Neural cell (in vitro differentiated cells): ENCODE results near the gene KCNQ2. TPM values are rescaled to one million over a fixed set of nuclear protein-coding genes. Genes with fewer than 3 reads are reported as not detected.

Experiments
- H2AFZ ChIP-seq: fragments of 200-600, 300-800 bp; sonication (generic), shearing (Covaris generic); 2 replicates; pipeline ENCODE4 v1.6.0; 2014; ENCODE audit warnings: low read depth, mild to moderate bottlenecking, antibody characterized with exemption, low read length, moderate library complexity
- H3F3A ChIP-seq: fragments of 200-600 bp; shearing (Covaris generic); 2 replicates; pipeline ENCODE4 v1.6.1; 2016; ENCODE audit warnings: mild to moderate bottlenecking, moderate library complexity, mixed read lengths, antibody characterized with exemption, low read length; ENCODE audit not compliant: insufficient read depth, poor library complexity, severe bottlenecking
- H3K27ac ChIP-seq: fragments of 200-600, 300-800 bp; sonication (generic), shearing (Covaris generic); 2 replicates; pipeline ENCODE4 v1.5.1; 2014; ENCODE audit warnings: mild to moderate bottlenecking, low read length, moderate library complexity
- H3K27me3 ChIP-seq: fragments of 300-800, 200-600 bp; sonication (generic), shearing (Covaris generic); 2 replicates; pipeline ENCODE4 v1.6.0; 2014; ENCODE audit warnings: mild to moderate bottlenecking, low read depth, low read length, moderate library complexity; ENCODE audit not compliant: insufficient read depth
- H3K36me3 ChIP-seq: fragments of 300-800, 200-600 bp; sonication (generic), shearing (Covaris generic); 2 replicates; pipeline ENCODE4 v1.5.1; 2014; ENCODE audit warnings: mild to moderate bottlenecking, antibody characterized with exemption, low read length, moderate library complexity; ENCODE audit not compliant: insufficient read depth
- H3K4me2 ChIP-seq: fragments of 300-800, 200-600 bp; sonication (generic), shearing (Covaris generic); 2 replicates; pipeline ENCODE4 v1.6.0; 2014; ENCODE audit warnings: mild to moderate bottlenecking, low read length
- H3K4me3 ChIP-seq: fragments of 300-800, 200-600 bp; sonication (generic), shearing (Covaris generic); 2 replicates; pipeline ENCODE4 v1.5.1; 2014; ENCODE audit warnings: mild to moderate bottlenecking, low read length, moderate library complexity
- H3K79me2 ChIP-seq: fragments of 200-600 bp; shearing (Covaris generic); replicated peaks from 2 replicates; pipeline ENCODE4 v1.6.0; 2014; ENCODE audit warnings: mild to moderate bottlenecking, low read length, moderate library complexity; ENCODE audit not compliant: insufficient read depth
- H3K9ac ChIP-seq: fragments of 300-800, 200-600 bp; sonication (generic), shearing (Covaris generic); 2 replicates; pipeline ENCODE4 v1.6.1; 2016; ENCODE audit warnings: mild to moderate bottlenecking, low read length, mixed read lengths
- H3K9me2 ChIP-seq: fragments of 200-600 bp; shearing (Covaris generic); 2 replicates; pipeline ENCODE4 v1.6.1; 2016; ENCODE audit warnings: mild to moderate bottlenecking, low read length, mixed read lengths; ENCODE audit not compliant: insufficient read depth
- H3K9me3 ChIP-seq: fragments of 200-600, 300-800 bp; sonication (generic), shearing (Covaris generic); 2 replicates; pipeline ENCODE4 v1.6.1; 2016; ENCODE audit warnings: mild to moderate bottlenecking, mixed run types, low read length, moderate library complexity, mixed read lengths
- H4K20me1 ChIP-seq: fragments of 200-600 bp; shearing (Covaris generic); 2 replicates; pipeline ENCODE4 v1.6.1; 2016; ENCODE audit warnings: mild to moderate bottlenecking, mixed run types; ENCODE audit not compliant: insufficient read depth
- EP300 ChIP-seq: fragments of 450-650 bp; conservative IDR thresholded peaks from 2 replicates; pipeline ENCODE4 v1.6.1; 2014; ENCODE audit warnings: antibody characterized with exemption, mild to moderate bottlenecking, moderate library complexity; ENCODE audit not compliant: poor library complexity, severe bottlenecking
- EZH2 ChIP-seq: fragments of 200-600, 300-800 bp; shearing (Covaris generic), sonication (generic); IDR thresholded peaks from 2 replicates; pipeline ENCODE4 v1.6.1; 2014; ENCODE audit warnings: antibody characterized with exemption, low read length, borderline replicate concordance, mild to moderate bottlenecking; ENCODE audit not compliant: insufficient read depth, poor library complexity, severe bottlenecking
- MXI1 ChIP-seq: fragments of 450-650 bp; conservative IDR thresholded peaks from 2 replicates; pipeline ENCODE4 v1.6.1; 2014; ENCODE audit warnings: antibody characterized with exemption, mild to moderate bottlenecking; ENCODE audit not compliant: poor library complexity, severe bottlenecking
- POLR2AphosphoS5 ChIP-seq: IDR thresholded peaks from 2 replicates; pipeline ENCODE4 v1.6.1; 2012
- RAD21 ChIP-seq: fragments of 450-650 bp; conservative IDR thresholded peaks from 2 replicates; pipeline ENCODE4 v1.6.1; 2014; ENCODE audit warnings: antibody characterized with exemption, mild to moderate bottlenecking, moderate library complexity
- SMC3 ChIP-seq: fragments of 450-650 bp; conservative IDR thresholded peaks from 2 replicates; pipeline ENCODE4 v1.6.1; 2014; ENCODE audit warnings: antibody characterized with exemption, mild to moderate bottlenecking, moderate library complexity; ENCODE audit not compliant: poor library complexity
- TAF1 ChIP-seq: IDR thresholded peaks from 2 replicates; pipeline ENCODE4 v1.6.1; 2012; ENCODE audit warnings: low read depth
- polyA plus RNA-seq: library from polyadenylated mRNA; depleted of rRNA; stranded (reverse); fragments of >200 nt; gene quantifications from 2 replicates; pipeline ENCODE4 v1.2.3, GENCODE V29; 2014
- TF ChIP-seq, protein P1 (sequence below): IDR thresholded peaks from 2 replicates; pipeline ENCODE4 v1.6.1; 2012; ENCODE audit warnings: borderline replicate concordance
- TF ChIP-seq, protein P2 (sequence below): fragments of 450-650 bp; IDR thresholded peaks from 2 replicates; pipeline ENCODE4 v1.5.1; 2014; ENCODE audit warnings: antibody characterized with exemption, mild to moderate bottlenecking, moderate library complexity; ENCODE audit not compliant: poor library complexity, severe bottlenecking

The KCNQ2 gene
- polyA plus RNA-seq, 1 donor from 2014 or later: 84.7 TPM

DNA sequence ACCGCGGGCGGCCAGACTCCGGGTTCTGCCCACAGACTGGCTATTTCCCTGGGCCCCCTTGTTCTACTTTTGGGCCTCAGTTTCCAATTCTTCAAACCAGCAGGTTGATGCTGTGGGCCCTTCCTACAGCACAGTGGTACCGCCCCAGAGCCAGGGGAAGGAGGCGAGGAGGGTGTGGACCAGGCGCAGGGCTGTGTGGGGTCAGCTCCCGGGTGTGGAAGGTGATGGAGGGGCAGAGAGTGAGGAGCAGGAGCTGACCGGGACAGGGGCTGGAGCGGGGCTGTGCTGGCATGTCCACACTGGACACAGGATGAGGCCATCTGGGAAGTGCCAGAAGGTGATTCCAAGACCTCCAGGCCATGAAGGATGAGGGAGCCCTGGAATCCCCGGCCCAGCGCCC is 76.2 kb downstream of the KCNQ2 start:
- H3K27ac ChIP-seq: no peak overlapping the region
- no peaks in the 10 kb centered on the region for H3K9me3 ChIP-seq
- no peaks in the 10 kb centered on the region for H3K27me3 ChIP-seq
- H3K9ac ChIP-seq: no peak overlapping the region
- H3K4me3 ChIP-seq: no peak overlapping the region
- TF ChIP-seq POLR2AphosphoS5: no peak
- no peak for TF ChIP-seq MXI1
- no peak for TF ChIP-seq EP300
- TF ChIP-seq, protein P1, sequence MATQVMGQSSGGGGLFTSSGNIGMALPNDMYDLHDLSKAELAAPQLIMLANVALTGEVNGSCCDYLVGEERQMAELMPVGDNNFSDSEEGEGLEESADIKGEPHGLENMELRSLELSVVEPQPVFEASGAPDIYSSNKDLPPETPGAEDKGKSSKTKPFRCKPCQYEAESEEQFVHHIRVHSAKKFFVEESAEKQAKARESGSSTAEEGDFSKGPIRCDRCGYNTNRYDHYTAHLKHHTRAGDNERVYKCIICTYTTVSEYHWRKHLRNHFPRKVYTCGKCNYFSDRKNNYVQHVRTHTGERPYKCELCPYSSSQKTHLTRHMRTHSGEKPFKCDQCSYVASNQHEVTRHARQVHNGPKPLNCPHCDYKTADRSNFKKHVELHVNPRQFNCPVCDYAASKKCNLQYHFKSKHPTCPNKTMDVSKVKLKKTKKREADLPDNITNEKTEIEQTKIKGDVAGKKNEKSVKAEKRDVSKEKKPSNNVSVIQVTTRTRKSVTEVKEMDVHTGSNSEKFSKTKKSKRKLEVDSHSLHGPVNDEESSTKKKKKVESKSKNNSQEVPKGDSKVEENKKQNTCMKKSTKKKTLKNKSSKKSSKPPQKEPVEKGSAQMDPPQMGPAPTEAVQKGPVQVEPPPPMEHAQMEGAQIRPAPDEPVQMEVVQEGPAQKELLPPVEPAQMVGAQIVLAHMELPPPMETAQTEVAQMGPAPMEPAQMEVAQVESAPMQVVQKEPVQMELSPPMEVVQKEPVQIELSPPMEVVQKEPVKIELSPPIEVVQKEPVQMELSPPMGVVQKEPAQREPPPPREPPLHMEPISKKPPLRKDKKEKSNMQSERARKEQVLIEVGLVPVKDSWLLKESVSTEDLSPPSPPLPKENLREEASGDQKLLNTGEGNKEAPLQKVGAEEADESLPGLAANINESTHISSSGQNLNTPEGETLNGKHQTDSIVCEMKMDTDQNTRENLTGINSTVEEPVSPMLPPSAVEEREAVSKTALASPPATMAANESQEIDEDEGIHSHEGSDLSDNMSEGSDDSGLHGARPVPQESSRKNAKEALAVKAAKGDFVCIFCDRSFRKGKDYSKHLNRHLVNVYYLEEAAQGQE: no peak
- TF ChIP-seq RAD21: no peak
- no peak for TF ChIP-seq SMC3
- TF ChIP-seq TAF1: no peak
- no peak for TF ChIP-seq EZH2
- TF ChIP-seq, protein P2, sequence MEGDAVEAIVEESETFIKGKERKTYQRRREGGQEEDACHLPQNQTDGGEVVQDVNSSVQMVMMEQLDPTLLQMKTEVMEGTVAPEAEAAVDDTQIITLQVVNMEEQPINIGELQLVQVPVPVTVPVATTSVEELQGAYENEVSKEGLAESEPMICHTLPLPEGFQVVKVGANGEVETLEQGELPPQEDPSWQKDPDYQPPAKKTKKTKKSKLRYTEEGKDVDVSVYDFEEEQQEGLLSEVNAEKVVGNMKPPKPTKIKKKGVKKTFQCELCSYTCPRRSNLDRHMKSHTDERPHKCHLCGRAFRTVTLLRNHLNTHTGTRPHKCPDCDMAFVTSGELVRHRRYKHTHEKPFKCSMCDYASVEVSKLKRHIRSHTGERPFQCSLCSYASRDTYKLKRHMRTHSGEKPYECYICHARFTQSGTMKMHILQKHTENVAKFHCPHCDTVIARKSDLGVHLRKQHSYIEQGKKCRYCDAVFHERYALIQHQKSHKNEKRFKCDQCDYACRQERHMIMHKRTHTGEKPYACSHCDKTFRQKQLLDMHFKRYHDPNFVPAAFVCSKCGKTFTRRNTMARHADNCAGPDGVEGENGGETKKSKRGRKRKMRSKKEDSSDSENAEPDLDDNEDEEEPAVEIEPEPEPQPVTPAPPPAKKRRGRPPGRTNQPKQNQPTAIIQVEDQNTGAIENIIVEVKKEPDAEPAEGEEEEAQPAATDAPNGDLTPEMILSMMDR: no peak
- no peaks in the 10 kb centered on the region for H3K79me2 ChIP-seq
- H3K4me2 ChIP-seq: no peak overlapping the region
- H3K9me2 ChIP-seq: no peaks in the 10 kb centered on the region
- no peak overlapping the region for H2AFZ ChIP-seq
- no peaks in the 10 kb centered on the region for H3K36me3 ChIP-seq
- no peaks in the 10 kb centered on the region for H3F3A ChIP-seq
- no peaks in the 10 kb centered on the region for H4K20me1 ChIP-seq

DNA sequence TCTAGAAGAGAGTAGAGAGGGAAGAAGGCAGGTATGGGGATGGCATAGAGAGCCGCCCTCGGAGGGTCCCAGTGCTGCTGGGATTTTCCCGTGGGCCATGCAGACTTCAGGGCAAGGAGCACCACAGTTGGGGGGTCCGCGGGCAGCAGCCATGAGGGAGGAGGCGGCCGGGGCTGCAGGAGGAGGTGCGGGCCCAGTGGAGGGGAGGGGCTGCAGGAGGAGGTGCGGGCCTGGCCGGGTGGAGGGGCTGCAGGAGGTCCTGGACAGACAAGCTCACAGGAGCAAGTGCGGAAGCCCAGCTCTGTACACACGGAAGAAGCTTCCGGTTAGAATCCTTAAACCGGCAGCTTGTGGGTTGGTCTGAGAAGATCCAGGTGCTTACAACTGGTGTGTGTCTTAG is 76.7 kb downstream of the KCNQ2 start:
- H3K27me3 ChIP-seq: no peaks in the 10 kb centered on the region
- no peaks in the 10 kb centered on the region for H4K20me1 ChIP-seq
- no peak for TF ChIP-seq TAF1
- TF ChIP-seq EP300: no peak
- TF ChIP-seq EZH2: no peak
- TF ChIP-seq RAD21: no peak
- peak; percentile 5 for TF ChIP-seq POLR2AphosphoS5
- H3K4me2 ChIP-seq: no peak overlapping the region
- no peaks in the 10 kb centered on the region for H3K9me2 ChIP-seq
- no peaks in the 10 kb centered on the region for H3K9me3 ChIP-seq
- H3K9ac ChIP-seq: no peak overlapping the region
- no peaks in the 10 kb centered on the region for H3F3A ChIP-seq
- H3K36me3 ChIP-seq: no peaks in the 10 kb centered on the region
- H3K79me2 ChIP-seq: no peaks in the 10 kb centered on the region
- no peak overlapping the region for H3K27ac ChIP-seq
- H3K4me3 ChIP-seq: no peak overlapping the region
- no peak overlapping the region for H2AFZ ChIP-seq
